Tongue (tissue), 2 donors: Measurements from ENCODE around the gene CCN5. TPM values are rescaled to one million over a fixed set of nuclear protein-coding genes. Genes with fewer than 3 reads are reported as not detected.
"Not testable (repeated sequence)": the region's sequence is repeated elsewhere in the genome, so short reads cannot be mapped to it uniquely, and the experiment has no call there.

Experiments used
- DNase-seq: peaks from one replicate; pipeline ENCODE4 v3.0.0-alpha.2; 2015
- total RNA-seq: library from RNA; depleted of rRNA; stranded (reverse); fragments of >200 nt; gene quantifications from one replicate; pipeline ENCODE4 v1.2.3, GENCODE V29; 2014

Gene CCN5
- total RNA-seq, 1 donor from 2014 or later = 0.62 TPM

GRCh38 chr20:44758247-44759101 is 43.3 kb downstream of the CCN5 start:
- no peak for DNase-seq

DNA sequence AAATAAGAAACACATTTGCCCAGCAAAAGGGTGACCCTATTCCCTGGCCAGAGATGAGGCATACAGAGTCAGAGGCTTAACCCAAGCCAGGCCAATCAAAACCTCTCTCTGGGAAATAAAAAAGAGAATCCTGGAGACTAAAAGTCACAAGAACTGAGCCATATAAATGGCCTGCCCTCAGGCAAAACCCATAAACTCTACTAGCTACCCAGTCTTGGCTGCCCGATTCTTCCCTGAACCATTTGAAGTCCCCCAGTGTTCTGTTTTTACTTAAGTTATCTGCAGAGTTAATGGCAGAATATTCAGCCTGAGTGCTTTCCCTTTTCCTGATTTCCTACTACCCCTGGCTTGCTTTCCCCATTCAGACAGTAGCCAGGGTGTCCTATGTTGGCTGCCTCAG is 44.4 kb downstream of the CCN5 start:
- no peak for DNase-seq

DNA sequence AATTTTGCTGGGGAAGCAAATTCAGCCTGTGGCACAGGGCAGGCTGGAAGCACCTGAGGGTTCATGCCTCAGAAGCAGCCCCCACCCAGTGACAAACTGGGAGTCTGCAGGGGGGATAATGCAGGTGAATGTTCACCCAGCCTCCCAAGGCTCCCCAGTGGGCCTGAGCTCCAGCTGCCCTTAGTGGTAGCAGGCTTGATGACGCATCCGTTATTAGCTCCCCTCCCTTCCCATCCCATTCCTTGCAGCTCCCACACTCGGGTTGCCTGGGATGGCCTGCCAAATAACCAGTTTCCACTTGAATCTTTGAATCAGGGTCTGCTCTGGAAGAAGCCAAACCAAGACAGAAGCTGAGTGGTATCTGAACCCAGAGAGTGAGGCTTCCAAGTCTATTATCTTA is 46.3 kb downstream of the CCN5 start:
- DNase-seq = no peak

DNA sequence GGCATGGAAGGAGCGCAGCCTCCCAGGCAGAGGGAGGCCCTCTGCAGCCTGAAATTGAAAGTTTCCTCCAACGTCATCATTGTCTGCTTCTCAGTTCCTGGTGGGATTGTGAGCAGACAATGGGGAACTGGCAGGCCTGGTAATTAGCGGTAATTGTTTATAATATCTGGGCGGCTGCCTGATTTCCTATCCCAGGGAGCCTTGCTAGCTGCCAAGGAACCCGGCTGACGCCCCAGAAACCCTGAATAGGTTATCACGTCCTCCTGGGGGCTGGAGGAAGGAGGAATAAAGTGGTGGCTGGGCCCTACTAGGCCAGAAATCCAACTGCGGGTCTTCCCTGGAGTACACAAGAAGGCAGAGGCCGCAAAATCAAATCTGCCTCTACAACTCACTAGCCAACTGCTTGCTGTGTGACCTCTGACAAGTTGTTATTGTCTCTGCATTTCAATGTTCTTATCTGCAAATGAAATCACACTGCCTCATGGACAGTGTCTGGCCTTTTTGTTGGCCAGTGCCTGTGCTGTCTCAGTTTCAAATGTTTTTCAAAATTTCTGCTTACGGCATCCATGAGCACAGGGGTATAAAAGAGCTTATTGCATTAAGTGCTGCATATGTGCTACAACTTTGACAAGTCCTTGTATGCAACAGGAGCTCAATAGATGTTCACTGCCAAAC is 47.4 kb downstream of the CCN5 start:
- no peak for DNase-seq

DNA sequence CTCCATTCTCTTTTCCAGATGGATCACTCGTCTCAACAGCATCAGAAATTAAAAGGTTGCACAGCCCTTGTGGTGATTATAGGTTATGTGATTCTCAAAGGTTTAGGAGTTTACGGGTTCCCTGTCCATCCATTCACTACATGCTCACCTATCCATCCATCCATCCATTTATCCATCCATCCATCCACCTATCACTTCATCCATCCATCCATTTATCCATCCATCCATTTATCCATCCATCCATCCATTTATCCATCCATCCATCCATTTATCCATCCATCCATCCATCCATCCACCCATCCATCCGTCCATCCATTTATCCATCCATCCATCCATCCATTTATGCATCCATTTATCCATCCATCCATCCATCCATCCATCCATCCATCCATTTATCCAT is 48.6 kb downstream of the CCN5 start:
- DNase-seq = not testable (repeated sequence)

DNA sequence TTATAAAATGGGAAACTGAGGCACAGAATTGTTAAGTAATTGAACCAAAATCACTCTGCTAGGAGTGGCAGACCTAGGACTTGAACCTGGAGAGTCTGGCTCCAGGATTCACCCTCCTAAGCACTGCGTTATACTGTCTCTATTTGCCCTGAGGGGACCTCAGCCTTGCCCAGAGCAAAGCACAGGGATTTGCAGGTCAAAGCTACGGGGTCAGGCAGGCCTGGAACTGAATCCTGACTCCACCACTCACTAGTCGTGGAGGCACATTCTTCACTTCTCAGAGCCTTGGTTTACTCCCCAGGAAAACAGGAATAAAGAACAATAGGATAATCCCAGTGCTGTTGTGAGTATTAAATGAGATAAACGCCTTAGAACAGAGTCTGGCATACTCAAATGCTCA is 49.9 kb downstream of the CCN5 start:
- no peak for DNase-seq

GRCh38 chr20:44765701-44766347 is 50.7 kb downstream of the CCN5 start:
- no peak for DNase-seq

DNA sequence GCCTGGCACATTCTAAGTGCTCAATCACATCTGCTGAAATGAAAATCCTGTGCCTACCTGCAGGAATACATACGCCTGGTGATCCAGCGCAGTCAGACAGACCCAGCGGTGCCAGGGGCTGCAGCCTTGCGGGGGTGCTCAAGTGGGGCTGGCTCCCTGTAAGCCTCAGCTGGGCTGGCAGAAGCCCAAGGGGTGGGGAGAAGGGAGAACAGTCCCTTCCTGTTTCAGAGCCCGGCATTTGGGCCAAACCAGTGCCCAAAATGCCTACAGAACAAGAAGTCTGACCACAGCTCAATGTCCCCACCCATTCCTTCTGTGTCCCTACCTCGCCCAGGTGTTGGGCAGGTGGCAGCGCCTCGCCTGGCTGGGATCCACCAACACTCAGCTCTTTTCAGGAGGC is 53.1 kb downstream of the CCN5 start:
- DNase-seq = no peak

GRCh38 chr20:44768854-44769480 is 53.8 kb downstream of the CCN5 start:
- DNase-seq = no peak

DNA sequence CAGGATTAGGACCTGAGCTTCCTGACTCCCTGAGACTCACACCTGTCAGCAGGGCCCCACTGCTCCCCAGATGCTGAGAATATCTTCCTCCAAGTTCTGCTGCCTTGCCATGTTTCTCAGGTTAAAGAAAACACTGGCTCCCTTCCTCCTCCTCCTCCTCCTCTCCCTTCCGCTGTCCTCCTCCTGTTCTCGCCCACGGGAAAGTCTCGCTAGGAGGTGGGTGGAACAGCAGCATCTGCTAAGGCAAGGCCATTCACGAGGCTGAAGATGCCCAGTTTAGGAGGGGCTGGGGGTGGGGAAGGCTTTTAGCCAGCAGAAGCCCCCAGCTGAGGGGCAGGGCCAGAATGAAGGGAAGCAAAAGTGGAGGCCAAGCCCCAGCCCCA is 54.3 kb downstream of the CCN5 start:
- no peak for DNase-seq

GRCh38 chr20:44770484-44771171 is 55.5 kb downstream of the CCN5 start:
- DNase-seq = no peak

- no peak for DNase-seq
Observed at GRCh38 chr20:44771172-44771535, 56.0 kb downstream of the CCN5 start.

DNA sequence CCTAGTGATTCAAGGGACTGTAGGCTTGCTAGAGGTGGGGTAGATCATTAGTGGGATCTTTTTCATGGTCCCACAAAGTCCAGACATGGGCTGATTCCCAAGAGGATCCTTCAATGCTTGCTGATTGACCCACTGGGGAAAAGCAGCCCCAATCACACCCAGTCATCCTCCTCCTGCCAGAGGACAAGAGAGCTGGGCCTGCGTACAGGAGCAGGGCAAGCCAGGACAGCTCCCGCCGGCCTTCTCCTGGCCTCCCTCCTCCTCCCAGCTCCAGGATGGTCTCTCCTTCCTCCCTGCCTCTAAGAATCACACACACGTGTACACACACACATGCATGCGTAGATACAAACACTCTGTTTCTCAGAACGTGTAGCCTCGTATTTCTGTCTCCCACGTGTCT is 57.5 kb downstream of the CCN5 start:
- no peak for DNase-seq

DNA sequence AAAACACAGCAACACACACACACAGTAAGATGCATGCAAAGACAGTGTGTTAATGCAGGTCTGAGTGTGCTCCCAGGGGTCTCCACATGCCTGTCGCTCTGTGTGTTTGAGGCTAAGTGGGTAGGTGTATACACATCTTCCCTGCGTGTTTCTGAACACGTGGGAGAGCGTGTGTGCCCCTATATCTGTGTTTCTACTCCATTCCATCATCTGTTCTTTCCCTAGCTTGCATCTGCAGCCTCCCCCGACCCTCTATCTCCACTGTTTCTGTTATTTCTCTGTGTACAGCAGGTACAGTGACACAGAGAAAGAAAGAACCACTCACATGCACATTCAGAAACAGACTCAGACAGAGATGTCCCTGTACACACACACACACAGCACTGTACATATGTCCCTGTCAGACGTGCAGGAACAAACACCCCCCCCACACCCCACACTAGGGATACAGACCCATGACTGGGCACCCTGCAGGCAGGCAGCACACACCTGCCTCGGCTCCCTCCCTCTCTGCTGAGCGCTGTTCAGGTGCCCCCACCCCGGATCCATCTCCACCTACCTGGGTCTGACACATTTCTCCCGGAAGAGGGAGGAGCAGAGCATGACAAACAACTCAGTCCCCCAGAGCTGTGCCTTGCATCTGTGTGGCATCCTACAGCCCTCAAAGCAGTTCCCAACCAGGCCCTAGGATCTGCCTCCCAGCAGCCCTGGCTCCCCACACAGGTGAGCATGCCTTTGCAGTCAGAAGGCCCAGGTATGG is 58.1 kb downstream of the CCN5 start:
- DNase-seq = no peak

DNA sequence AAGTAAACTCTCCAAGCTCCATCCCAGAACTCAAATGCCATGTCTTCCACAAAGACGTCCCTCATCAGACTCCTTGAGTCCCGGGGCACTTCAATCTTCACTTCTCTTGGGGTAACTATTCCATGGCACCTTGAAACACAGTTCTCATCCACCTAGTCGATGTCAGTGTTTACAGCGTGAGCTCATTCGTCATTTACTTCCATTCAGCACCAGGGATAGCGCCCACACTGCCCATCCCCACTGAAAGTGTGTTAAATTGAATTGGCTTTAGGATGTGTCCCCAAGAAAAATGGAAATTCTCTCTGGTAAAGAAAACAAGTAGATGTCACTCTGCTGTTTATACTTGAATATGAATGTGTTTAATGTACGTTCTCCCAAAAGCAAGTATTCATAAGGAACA is 61.8 kb downstream of the CCN5 start:
- DNase-seq = peak; percentile 57

Other genes with a start within 250 kb of the CCN5 start
- gene TTPAL, start 239.5 kb upstream of the CCN5 start, total RNA-seq = 4.5 TPM
- gene SERINC3, start 193.3 kb upstream of the CCN5 start, total RNA-seq = 42.9 TPM
- 42.5 TPM for gene PKIG, start 132.8 kb upstream of the CCN5 start, total RNA-seq
- gene ADA, start 63.7 kb upstream of the CCN5 start, total RNA-seq = 7.3 TPM
- gene KCNK15, start 30.5 kb downstream of the CCN5 start, total RNA-seq = 0.41 TPM
- gene RIMS4, start 95.2 kb downstream of the CCN5 start, total RNA-seq = 3.7 TPM
- gene YWHAB, start 170.3 kb downstream of the CCN5 start, total RNA-seq = 82.2 TPM
- 6.4 TPM for gene PABPC1L, start 194.7 kb downstream of the CCN5 start, total RNA-seq
- 8.1 TPM for gene TOMM34, start 245.0 kb downstream of the CCN5 start, total RNA-seq